Embryonic facial prominence (tissue), 1 donor: ENCODE results near the gene CHIA.
"Not testable (repeated sequence)": the region's sequence is repeated elsewhere in the genome, so short reads cannot be mapped to it uniquely, and the experiment has no call there.

Experiments used
- DNase-seq: peaks from one replicate; pipeline ENCODE4 v3.0.0-alpha.2; 2016; ENCODE audit errors: extremely low spot score

CHIA gene

DNA sequence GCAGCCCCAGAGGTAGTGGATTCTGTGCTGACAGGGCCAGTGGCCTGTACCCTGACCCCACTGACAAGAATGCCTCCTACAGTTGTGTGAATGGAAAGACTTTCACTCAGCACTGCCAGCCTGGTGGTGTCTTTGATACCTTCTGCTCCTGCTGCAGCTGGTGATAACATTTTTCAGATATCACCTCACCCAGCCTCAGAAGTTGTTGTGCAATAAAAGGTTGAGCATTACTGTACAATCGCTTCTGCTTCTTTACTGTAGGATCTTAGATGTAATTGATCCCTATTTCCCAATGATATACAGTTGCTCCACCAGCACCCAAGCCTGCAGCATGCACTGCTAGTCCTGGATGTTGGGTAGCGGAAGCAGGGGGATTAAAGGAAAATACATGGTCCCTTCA, 4.8 kb upstream of the CHIA start:
- no peak for DNase-seq

DNA sequence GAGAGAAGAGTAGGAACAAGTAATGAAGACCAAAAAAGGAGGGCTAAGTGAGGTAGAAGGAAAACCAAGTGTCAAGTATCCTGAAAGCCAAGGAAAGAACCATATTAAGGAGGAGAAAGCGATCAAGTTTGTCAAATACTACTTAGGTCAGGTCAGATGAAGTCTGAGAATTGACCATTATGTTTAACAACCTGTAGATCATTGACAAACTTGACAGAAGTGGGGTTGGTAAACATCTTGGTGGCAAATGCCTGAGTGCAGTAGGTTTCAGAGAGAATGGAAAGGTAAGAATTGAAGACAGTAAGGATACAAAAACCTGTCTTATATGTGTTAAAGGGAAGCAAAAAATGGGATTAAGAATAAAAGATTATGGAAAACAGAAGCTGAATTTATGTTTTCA, 3.7 kb upstream of the CHIA start:
- DNase-seq, result no peak

DNA sequence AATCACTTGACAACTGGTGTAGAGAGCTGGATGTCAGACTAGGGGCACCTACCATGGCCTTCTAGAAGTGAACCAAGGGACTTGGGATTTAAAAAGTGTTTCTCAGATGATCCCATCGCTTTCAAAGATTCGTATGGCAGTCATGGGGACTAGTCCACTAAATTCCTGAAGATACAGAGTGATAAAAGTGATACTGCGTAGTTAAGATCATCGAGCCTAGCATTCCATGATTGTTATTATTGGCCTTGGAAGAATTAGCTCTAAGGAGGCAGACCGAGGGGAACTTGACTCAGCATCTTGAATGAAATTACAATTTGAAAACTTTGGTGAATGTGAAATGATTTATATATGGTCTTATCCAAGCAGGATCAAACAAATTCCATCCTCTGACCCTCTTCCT, 1.3 kb upstream of the CHIA start:
- no peak for DNase-seq

DNA sequence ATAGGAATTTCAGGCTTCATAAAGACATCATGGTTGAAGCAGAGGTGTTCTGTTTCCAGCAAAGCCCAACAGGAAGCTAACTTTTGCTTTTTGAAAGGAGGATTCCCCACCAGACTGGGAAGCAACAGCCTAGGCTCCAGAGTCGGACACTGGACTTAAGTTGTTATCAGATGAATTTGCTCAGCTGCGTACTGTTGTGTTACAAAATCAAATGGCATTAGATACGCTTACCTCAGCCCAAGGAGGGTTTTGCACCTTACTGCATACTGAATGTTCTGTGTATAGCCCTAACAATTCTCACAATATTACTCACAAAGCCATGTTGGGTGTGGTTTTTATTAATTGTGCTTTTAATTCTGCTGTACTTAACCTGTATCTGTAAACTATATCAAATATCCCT, 547 bp upstream of the CHIA start:
- DNase-seq, result no peak

DNA sequence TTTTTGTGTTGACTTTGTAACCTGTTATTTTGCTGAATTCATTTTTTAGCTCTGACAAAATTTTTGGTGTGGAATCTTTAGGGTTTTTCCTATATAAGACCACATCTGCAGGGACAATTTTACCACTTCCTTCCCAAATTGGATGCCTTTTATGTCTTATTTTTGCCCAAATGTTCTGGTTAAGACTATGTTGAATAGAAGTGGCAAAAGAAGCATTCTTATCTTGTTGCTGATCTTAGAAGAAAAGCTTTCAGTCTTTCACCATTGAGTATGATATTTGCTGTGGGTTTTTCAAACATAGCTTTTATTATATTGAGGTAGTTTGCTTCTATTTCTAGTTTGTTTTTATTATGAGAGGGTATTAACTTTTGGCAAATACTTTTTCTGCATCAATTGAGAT, 3.7 kb downstream of the CHIA start:
- DNase-seq, result no peak

DNA sequence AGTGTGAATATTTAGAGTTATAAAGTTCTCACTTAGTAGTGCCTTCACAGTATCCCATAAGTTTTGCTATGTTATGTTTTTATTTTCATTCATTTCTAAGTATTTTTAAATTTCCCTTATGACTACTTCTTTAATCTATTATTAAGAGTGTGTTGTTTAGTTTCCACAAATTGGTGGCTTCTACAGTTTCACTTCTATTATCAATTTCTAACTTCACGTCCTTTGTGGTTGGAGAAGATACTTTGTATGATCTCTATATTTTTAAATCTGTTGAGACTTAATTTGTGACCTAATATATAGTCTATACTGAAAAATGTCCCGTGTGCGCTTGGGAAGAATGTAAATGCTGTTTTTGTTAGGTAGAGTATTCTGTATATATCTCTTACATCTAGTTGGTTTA, 11.7 kb downstream of the CHIA start:
- DNase-seq, result no peak

DNA sequence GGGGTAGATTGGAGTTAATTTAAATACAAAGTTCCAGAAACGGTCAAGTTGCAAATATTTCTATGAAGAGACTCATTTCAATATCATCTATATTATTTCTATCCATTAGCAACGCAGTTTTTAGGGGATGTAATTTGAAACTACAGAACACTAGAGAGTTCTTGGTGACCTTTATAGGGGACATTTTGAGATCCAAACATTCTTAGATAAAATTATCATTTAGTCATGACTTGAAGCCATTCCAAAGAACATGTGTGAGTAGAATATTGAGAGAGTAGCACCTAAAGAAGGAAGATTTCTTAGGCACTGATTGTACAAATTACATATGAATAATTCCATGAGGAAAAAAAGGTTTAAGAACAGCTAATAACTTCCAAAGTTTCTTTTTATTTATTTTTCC, 19.0 kb downstream of the CHIA start:
- DNase-seq, result no peak

DNA sequence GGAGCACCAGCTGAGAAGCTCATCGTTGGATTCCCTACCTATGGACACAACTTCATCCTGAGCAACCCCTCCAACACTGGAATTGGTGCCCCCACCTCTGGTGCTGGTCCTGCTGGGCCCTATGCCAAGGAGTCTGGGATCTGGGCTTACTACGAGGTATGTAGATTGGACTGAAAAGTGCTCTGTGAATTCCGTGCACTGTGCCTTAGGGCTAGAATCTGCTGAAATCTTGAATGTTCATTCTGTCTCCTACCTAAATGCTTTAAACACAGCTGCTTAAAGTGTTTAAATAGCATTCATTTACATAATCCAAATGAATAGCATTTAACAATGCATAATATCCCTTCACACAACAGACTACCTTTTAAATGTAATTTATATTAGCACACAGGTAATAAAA, 27.9 kb downstream of the CHIA start:
- DNase-seq, result no peak

DNA sequence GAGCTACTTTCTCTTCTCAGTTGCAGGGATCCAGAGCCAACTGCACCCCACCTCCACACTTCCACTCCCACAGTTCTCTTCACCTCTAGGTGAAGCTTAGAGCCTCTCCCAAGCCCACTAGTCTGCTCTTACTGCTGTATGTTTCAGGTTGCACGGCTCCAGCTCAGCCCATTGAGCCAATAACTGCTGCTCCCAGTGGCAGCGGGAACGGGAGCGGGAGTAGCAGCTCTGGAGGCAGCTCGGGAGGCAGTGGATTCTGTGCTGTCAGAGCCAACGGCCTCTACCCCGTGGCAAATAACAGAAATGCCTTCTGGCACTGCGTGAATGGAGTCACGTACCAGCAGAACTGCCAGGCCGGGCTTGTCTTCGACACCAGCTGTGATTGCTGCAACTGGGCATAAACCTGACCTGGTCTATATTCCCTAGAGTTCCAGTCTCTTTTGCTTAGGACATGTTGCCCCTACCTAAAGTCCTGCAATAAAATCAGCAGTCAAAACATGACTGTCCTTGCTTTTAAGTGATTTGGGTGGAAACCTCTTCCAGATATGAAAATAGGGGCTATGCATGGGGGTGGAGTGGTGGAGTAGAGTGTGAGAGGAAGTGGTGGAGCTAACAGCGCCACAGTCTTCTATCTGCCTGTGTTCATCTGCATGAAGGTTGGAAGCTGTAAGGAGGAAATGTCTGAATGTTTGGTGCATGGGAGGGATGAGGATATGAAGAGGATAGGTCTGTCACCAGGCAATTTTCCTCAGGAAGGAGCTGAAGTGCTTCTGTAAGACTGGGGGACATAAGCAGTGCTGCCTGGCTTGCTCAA, 29.6 kb downstream of the CHIA start:
- no peak for DNase-seq

DNA sequence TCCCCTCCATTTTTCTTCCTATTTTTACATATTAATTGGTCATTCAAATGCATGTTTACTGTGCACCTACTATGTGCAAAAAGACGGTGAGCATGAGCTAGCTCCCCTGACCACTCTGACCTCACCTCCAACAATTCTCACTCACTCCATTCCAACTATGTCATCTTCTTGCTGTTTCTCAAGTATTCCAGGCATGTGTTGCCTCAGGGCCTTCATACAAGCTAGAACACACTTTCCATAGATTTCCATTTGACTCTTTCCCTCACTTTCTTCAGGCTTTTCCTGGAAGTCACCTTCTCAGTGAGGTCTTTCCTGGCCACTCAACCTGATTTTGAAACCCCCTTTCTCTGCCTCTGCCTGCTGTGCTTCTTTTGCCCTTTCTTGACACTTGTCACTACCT, 32.6 kb downstream of the CHIA start:
- DNase-seq, result no peak

DNA sequence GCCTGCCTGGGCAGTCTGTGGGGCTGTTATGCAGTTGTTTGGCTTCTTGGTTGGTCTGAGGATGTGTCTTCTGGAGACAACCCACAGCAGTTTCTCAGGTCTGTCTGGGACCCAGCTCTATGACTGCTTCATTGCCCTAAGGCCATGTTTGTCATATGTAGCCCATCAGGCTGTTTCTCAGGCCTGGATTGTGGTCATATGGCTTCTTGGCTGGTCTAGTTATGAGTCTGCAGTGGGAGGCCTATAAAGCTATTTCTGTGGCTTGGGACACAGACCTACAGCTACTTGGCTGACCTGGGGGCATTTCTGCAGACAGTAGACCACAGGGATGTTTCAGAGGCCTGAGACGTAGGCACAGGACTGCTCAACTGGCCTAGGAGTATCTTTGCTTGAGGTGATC, 41.5 kb downstream of the CHIA start:
- DNase-seq, result no peak

DNA sequence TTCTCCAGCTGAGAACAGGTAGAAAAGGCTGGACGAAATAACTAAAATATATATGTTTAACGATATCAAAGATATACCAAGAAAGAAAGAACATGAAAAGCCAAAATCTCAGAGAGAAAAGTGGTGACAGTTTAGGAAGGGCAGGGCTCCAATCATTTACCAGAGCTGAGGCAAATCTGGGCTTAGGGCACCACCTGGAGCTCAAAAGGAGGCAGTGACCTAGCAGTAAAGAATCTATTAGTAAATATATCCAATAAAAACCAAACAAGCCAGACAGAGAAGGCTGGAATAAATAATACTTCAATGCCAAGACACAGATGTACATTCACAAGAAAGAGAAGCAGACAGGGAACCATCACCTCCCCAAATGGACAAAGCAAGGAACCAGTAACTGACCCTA, 43.5 kb downstream of the CHIA start:
- no peak for DNase-seq

DNA sequence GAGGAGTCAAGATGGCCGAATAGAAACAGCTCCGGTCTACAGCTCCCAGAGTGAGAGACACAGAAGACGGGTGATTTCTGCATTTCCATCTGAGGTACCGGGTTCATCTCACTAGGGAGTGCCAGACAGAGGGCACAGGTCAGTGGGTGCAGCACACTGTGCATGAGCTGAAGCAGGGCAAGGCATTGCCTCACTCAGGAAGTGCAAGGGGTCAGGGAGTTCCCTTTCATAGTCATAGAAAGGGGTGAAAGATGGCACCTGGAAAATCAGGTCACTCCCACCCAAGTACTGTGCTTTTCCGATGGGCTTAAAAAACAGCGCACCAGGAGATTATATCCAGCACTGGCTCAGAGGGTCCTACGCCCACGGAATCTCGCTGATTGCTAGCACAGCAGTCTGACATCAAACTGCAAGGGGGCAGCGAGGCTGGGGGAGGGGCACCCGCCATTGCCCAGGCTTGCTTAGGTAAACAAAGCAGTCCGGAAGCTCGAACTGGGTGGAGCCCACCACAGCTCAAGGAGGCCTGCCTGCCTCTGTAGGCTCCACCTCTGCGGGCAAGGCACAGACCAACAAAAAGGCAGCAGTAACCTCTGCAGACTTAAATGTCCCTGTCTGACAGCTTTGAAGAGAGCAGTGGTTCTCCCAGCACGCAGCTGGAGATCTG, 44.7 kb downstream of the CHIA start:
- not testable (repeated sequence) for DNase-seq

DNA sequence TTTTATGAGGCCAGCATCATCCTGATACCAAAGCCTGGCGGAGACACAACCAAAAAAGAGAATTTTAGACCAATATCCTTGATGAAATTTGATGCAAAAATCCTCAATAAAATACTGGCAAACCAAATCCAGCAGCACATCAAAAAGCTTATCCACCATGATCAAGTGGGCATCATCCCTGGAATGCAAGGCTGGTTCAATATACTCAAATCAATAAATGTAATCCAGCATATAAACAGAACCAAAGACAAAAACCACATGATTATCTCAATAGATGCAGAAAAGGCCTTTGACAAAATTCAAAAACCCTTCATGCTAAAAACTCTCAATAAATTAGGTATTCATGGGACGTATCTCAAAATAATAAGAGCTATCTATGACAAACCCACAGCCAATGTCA, 48.2 kb downstream of the CHIA start:
- not testable (repeated sequence) for DNase-seq

DNA sequence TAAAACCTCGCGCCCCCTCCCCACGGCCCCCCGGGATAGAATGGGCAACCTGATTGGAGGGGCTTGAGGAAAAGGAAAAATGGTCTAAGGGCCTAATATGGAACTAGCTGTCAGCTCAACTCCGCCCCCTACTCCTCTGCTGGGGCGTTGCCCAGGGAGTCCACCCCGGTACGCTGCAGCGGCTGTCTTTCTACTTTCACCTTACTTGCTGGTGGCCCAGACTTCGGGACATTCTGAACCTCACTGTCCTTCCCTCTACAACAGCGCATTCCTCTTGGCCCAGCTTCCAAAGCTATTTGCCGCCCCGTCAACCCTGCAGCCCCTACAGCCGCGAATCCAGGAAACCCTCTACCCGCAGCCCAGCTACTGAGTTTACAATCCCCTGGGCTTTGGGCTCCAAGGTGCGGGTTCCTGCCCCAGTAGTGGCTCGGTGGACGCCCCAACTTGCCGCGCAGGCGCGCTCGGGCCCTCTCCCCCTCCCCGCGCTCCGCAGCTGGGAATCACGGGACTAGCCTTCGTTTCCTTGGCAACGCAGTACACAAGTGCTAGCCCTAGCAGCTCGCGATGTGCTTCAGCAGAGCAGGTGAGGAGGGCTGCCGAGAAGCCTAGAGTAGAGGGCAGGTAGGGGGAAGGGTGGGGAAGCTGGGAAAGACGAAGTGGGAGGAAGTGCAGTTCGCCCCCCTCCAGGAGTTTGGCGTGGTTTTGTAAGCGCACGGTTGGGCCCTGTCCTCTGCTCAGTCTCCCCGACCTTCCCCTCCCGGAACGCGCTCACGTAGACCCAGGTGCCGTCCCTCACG, 55.6 kb downstream of the CHIA start:
- peak; percentile 82 for DNase-seq

DNA sequence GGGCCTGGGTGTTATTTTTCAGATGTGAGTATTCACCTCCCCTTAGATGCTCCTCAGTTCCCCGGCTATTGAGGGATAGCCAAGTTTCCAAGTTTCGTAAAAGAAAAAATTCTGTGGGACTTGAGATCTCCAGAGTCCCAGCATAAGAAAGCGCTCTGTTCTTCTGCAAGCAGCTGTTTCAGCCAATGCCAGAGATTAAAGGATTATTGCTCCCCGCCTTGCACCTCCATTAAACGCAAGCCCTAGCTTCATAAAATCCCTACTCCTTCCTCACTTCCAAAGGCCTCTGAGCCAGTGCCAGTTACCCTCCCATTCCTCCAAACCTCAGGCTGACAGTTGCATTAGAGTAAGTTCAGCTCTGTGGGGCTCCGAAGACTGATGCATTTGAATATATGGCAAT, 56.4 kb downstream of the CHIA start:
- DNase-seq, result no peak

DNA sequence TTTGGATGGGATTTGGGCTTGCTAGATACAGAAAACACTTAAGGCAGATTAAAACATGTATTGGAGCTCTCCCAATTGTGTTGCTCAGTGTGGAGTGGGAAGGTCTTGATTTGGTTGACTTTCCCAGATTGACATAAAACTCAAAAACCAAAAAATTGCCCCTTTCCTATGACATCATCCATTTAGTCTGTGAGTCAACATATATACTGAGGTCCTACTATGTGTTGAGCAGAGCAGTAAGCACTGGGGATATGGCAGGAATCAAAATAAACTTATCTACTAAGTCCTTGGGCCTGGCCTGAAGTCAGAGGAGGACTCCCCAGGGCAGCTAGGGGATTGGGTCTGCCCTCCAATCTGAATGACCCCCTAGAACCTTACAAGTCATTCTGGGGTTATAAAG, 61.0 kb downstream of the CHIA start:
- no peak for DNase-seq

DNA sequence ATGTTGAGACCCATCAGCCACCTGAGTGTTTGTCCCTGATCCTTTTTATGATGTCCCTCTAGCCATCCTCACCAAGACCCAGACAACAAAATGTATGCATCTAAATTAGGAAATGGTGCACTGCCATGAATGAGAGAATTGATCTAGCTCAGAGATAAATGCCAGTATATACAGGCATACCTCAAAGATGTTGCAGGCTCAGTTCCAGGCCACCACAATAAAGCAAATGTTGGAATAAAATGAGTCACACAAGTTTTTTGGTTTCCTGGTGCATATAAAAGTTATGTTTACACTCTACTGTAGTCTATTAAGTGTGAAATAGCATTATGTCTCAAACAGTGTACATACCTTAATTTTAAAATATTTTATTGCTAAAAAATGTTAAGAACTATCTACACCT, 63.9 kb downstream of the CHIA start:
- no peak for DNase-seq

DNA sequence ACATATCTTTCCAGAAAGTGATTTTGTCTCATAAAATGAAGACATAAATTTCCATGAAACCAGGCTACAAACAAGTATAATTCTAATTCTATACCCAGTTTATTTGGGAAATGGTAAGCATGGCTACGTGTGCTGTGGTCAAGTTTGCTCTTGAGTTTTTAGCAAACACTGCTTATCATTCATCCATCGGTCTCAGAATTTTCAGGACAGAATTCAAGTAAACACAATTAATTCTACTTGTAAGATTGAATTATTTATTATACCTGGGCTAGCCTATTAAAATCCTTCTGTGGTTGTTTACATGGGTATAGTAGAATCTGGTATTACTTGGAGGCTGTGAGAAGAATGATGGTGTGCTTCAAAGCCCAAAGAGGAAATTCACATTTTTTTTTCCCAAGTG, 68.3 kb downstream of the CHIA start:
- no peak for DNase-seq

DNA sequence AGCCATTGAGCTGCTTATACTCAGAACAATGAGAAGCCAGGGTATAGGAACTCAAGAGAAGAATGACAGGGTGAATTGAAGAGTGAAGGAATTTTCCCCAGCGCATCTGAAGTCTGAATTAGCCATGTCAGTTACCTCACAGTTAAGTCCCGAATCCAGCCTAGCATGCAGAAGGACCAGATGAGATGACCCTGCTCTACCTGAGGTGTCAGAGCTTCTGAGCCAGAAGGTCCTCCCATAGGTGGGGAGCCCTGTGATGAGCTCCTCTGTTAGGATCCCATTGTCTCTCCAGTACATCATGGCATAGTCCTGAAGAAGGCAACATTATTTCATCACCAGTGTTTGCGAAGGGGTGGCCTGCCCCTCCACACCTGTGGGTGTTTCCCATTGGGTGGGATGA, 68.7 kb downstream of the CHIA start:
- DNase-seq, result no peak

DNA sequence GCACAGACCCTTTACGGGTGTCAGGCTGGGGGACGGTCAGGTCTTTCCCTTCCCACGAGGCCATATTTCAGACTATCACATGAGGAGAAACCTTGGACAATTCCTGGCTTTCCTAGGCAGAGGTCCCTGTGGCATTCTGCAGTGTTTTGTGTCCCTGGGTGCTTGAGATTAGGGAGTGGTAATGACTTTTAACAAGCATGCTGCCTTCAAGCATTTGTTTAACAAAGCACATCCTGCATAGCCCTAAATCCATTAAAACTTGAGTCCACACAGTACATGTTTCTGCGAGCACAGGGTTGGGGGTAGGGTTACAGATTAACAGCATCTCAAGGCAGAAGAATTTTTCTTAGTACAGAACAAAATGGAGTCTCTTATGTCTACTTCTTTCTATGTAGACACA, 69.6 kb downstream of the CHIA start:
- not testable (repeated sequence) for DNase-seq

DNA sequence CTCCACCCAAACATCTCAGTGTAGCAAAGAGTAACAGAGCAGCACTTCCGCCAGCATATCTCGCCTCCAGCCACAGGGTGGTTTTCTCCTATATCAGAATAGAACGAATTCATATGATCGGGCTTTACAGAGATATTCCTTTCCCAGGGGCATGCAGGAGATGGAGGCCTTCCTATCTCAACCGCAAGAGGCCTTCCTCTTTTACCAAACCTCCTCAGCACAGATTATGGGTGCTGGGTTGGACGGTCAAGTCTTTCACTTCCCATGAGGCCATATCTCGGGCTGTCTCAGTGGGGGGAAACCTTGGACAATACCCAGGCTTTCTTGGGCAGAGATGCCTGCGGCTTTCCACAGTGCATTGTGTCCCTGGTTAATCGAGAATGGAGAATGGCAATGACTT, 71.1 kb downstream of the CHIA start:
- DNase-seq, result no peak

DNA sequence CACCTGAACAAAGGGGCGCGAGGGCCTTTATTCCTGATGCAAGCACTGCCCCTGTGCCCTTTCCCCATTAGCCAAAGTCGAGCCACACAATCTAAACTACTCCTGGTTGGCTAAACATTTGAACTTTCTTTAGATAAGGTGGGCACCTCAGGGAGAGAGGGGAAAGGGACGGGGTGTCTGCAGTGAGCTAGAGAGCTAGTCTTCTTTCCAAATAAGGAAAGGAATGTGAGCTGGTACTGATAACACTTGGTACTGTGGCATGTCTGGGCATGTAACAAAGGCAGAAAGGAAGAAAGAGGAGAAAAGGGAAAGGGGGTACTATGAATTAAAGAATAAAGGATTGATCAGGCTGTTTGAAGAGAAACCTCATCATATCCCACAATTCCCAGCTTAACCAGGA, 74.0 kb downstream of the CHIA start:
- DNase-seq, result no peak
